Peyer's patch (tissue), 4 donors: ENCODE data around the gene GNG12. TPM values are rescaled to one million over a fixed set of nuclear protein-coding genes. Genes with fewer than 3 reads are reported as not detected.

ENCODE experiments used
- DNase-seq, 3 donors: peaks; one replicate each; pipeline ENCODE4 v3.0.0-alpha.2; 2017 to 2019
- H3K27ac ChIP-seq, 4 donors: fragments of 200-600 bp; sonication (generic); one replicate each; pipeline ENCODE4 v1.5.1; 2016 to 2019
- H3K27me3 ChIP-seq, 2 donors: fragments of 200-600 bp; sonication (generic); one replicate each; pipeline ENCODE4 v1.5.1; 2019
- H3K36me3 ChIP-seq, 3 donors: fragments of 200-600 bp; sonication (generic); one replicate each; pipeline ENCODE4 v1.5.1; 2016 to 2019
- H3K4me1 ChIP-seq, 4 donors: fragments of 200-600 bp; sonication (generic); one replicate each; pipeline ENCODE4 v1.5.1; 2016 to 2019
- H3K4me3 ChIP-seq, 4 donors: fragments of 200-600 bp; sonication (generic); 1 replicate in 3 of 4; 2 replicates in 1 of 4; pipeline ENCODE4 v1.5.1; 2016 to 2019; ENCODE audit warnings: mild to moderate bottlenecking in 1 of 4
- H3K9me3 ChIP-seq, 4 donors: fragments of 200-600 bp; sonication (generic); one replicate each; pipeline ENCODE4 v1.5.1; 2016 to 2019; ENCODE audit warnings: mild to moderate bottlenecking in 1 of 4
- POLR2A ChIP-seq, 2 donors: fragments of 450-650 bp; IDR thresholded peaks; one replicate each; pipeline ENCODE4 v1.5.1; 2017; ENCODE audit warnings: antibody characterized with exemption in 2 of 2, mild to moderate bottlenecking in 2 of 2, moderate library complexity in 2 of 2
- total RNA-seq, 4 donors: library from RNA; depleted of rRNA; stranded (reverse); fragments of >200 nt; gene quantifications; one replicate each; pipeline ENCODE4 v1.1.0, GENCODE V29; 2016
- TF ChIP-seq, protein P1 (sequence below), 6 experiments: fragments of 450-650 bp in 4 of 6; fragments of 200-600 bp in 2 of 6; sonication (generic) in 1 of 6; IDR thresholded peaks; one replicate each; pipeline ENCODE4 v1.5.1; 2017 to 2019; ENCODE audit warnings: antibody characterized with exemption in 6 of 6, mild to moderate bottlenecking in 3 of 6, moderate library complexity in 1 of 6

Gene GNG12
- total RNA-seq, 4 donors from 2014 or later = 61.9 to 271 (median 165) TPM

DNA sequence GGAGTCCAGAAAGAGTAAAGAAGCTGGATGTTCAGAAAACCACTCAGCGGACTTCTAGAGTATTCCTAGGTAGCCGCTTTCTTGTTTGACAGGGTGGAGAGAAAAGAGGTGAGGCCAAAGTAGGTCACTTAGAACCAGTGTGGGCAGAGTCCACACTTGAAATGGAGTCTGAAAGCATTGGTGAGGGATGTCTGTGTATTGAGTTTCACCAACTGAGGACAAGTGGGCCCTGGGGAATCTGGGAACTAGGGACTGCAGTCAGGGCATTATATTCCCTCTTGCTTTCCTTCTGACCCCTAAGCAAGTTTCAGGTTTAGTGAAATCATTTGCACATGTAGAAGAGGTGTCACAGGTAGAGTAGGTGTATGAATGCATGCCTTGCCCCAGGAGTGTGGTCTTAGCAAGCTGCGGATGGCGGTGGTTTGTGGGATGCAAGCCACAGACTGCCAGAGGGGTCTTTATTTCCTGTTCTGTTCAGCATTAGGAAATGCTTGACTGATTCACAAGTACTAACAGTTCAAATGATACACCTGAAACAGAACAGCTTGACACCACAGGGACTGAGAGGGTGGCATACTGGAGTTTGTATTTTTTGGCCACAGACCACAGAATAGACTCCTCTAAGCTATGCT is 1.1 kb upstream of the GNG12 start:
- no peak for DNase-seq
- Histone ChIP-seq H3K9me3 (no peaks in the 10 kb centered on the region), H3K4me1 (peaks cover 0 to 35% (median 2%) of the 10 kb centered on the region in 4 donors), H3K27ac (peak overlapping the region in 1 of 4 donors; percentile 96), H3K27me3 (no peaks in the 10 kb centered on the region), H3K4me3 (no peak overlapping the region), H3K36me3 (no peaks in the 10 kb centered on the region)
- no peak for TF ChIP-seq POLR2A (IDR thresholded peaks at IDR 0.05)
- TF ChIP-seq, protein P1, sequence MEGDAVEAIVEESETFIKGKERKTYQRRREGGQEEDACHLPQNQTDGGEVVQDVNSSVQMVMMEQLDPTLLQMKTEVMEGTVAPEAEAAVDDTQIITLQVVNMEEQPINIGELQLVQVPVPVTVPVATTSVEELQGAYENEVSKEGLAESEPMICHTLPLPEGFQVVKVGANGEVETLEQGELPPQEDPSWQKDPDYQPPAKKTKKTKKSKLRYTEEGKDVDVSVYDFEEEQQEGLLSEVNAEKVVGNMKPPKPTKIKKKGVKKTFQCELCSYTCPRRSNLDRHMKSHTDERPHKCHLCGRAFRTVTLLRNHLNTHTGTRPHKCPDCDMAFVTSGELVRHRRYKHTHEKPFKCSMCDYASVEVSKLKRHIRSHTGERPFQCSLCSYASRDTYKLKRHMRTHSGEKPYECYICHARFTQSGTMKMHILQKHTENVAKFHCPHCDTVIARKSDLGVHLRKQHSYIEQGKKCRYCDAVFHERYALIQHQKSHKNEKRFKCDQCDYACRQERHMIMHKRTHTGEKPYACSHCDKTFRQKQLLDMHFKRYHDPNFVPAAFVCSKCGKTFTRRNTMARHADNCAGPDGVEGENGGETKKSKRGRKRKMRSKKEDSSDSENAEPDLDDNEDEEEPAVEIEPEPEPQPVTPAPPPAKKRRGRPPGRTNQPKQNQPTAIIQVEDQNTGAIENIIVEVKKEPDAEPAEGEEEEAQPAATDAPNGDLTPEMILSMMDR (IDR thresholded peaks at IDR 0.05) = no peak

- peak overlapping the region; percentile 44 to 96 (median 70) for H3K4me3 ChIP-seq
Observed at GRCh38 chr1:67833602-67833940, 304 bp upstream of the GNG12 start.

DNA sequence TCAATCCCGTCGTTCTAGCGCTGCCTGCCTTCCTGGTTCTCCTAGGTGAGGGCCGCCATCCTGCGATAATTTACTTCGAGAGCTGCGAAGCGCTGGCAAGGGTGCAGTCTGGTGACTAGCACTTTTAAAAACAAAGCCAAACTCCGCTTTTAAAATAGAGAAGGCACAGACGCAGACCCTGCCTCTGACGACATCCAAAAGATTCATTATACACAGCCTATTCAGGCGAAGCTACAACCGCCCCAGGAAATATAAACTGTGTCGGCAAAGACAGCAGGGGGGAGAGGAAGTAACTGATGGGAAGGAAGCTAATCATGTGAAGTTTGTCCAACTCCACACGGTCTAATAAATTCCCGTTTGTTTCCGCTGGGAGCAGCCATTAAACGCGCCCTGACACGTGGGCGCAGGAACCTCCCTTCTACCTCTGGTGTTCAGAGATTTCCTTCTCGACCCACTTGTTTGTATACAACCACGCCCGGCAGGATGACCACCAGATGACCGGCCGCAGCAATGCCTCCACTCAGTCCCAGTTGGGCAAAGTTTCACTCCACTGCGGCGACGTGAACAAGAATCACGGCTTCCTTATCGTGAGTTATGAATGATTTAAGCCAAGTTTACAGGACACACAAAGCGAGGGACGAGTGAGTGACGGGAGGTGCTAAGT is 1.3 kb downstream of the GNG12 start:
- Histone ChIP-seq H3K27ac (peak overlapping the region; percentile 68 to 98 (median 92)), H3K4me1 (peaks cover 0 to 40% (median 2%) of the 10 kb centered on the region in 4 donors), H3K9me3 (no peaks in the 10 kb centered on the region), H3K27me3 (no peaks in the 10 kb centered on the region), H3K4me3 (peak overlapping the region; percentile 44 to 96 (median 70)), H3K36me3 (no peaks in the 10 kb centered on the region)
- TF ChIP-seq, protein P1 (IDR thresholded peaks at IDR 0.05) = no peak
- peak in 1 of 2 donors; percentile 62 for TF ChIP-seq POLR2A (IDR thresholded peaks at IDR 0.05)
- peak in 2 of 3 donors; percentile 75 to 78 for DNase-seq

More at GRCh38 chr1:67833602-67833940, 304 bp upstream of the GNG12 start:
- Histone ChIP-seq H3K4me1 (peaks cover 0 to 38% (median 2%) of the 10 kb centered on the region in 4 donors), H3K27ac (peak overlapping the region; percentile 68 to 98 (median 92)), H3K36me3 (no peaks in the 10 kb centered on the region), H3K9me3 (no peaks in the 10 kb centered on the region), H3K27me3 (no peaks in the 10 kb centered on the region)
- DNase-seq = no peak
- no peak for TF ChIP-seq POLR2A (IDR thresholded peaks at IDR 0.05)
- TF ChIP-seq, protein P1 (IDR thresholded peaks at IDR 0.05) = no peak

DNA sequence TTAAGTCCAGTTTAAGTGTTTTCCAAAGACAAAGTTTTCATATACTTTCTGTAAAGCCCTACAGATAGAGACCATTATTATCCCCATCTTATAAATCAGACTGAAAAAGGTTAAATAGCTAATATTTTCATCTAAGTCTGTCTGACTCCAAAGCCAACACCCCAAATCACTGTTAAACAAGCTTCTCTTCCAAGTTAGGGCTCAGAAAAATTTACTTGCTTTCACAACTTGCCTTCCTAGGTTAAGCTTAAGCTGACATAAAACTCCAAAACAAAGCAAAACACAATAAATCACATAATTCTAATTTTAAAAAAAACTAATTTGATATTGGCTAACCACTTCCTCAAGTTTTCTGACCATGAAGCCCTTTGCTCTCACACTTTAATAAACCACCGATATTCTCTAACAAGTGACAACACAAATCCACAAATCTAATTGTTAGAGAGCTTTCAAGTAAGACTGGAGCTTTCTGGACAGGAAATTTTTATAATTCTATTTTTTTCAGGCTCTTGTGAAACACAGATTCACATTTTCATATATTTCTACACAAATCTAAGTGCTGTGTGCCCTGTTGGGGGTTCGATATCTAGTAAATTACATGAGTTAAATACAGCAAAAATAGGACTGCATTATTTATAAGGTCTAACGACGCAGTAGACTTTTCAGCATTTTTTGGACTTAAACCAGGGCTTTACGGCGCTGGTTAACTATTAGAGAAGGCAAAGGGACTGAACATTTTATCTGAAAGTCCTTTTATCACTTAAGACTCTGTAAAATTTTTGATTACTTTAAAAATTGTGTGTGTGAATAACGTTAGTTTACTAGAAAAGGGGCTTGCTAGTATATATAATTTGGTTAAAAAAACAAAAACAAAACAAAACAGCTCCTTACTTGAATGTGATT is 2.1 kb downstream of the GNG12 start:
- peaks cover 0 to 42% (median 2%) of the 10 kb centered on the region in 4 donors for H3K4me1 ChIP-seq
- H3K36me3 ChIP-seq = no peaks in the 10 kb centered on the region
- H3K9me3 ChIP-seq = no peaks in the 10 kb centered on the region
- TF ChIP-seq POLR2A (IDR thresholded peaks at IDR 0.05) = no peak
- TF ChIP-seq, protein P1 (IDR thresholded peaks at IDR 0.05) = no peak
- peak overlapping the region in 3 of 4 donors; percentile 60 to 96 (median 81) for H3K4me3 ChIP-seq
- DNase-seq = no peak
- H3K27ac ChIP-seq = peak overlapping the region; percentile 68 to 98 (median 92)
- H3K27me3 ChIP-seq = no peaks in the 10 kb centered on the region

DNA sequence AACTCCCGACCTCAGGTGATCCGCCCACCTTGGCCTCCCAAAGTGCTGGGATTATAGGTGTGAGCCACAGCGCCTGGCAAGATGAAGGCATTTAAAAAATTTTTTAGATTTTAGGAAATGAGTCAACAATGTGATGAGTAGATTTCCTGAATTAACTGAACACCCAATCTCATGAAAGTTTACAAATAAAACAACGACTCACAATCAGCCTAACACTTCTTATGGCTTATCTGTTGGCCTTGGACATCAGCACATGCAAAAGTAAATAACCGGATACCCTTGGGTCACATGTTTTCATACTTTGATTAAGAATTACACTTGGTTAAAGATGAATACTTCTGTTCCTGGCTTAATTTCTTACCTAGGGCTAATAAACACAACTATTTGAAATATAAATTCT is 3.0 kb downstream of the GNG12 start:
- Histone ChIP-seq H3K4me3 (peak overlapping the region in 2 of 4 donors; percentile 81 to 96), H3K9me3 (no peaks in the 10 kb centered on the region), H3K36me3 (no peaks in the 10 kb centered on the region), H3K4me1 (peaks cover 0 to 52% (median 2%) of the 10 kb centered on the region in 4 donors), H3K27me3 (no peaks in the 10 kb centered on the region), H3K27ac (peak overlapping the region in 3 of 4 donors; percentile 89 to 98 (median 96))
- DNase-seq = no peak
- TF ChIP-seq, protein P1 (IDR thresholded peaks at IDR 0.05) = no peak
- no peak for TF ChIP-seq POLR2A (IDR thresholded peaks at IDR 0.05)
